Progenitor cell of endocrine pancreas (in vitro differentiated cells): ENCODE results near the gene CWC25. TPM values are rescaled to one million over a fixed set of nuclear protein-coding genes. Genes with fewer than 3 reads are reported as not detected.
A peak's percentile ranks its signal among the peaks of the same experiment; 100 is the strongest.

Source experiments
- DNase-seq: peaks from one replicate; pipeline ENCODE4 v3.0.0; 2021; ENCODE audit warnings: low spot score; ENCODE audit not compliant: unreplicated experiment
- H3K27ac Mint-ChIP-seq: 2 replicates; pipeline ENCODE4 v1.8.0; 2021; ENCODE audit warnings: mild to moderate bottlenecking, moderate library complexity, mixed read lengths
- H3K27me3 Mint-ChIP-seq: 2 replicates; pipeline ENCODE4 v1.8.0; 2021; ENCODE audit warnings: mixed read lengths
- H3K36me3 Mint-ChIP-seq: 2 replicates; pipeline ENCODE4 v1.8.0; 2022; ENCODE audit warnings: mixed read lengths; ENCODE audit not compliant: insufficient read depth
- H3K4me1 Mint-ChIP-seq: 2 replicates; pipeline ENCODE4 v1.8.0; 2021; ENCODE audit warnings: low read depth, mixed read lengths
- H3K4me3 Mint-ChIP-seq: 2 replicates; pipeline ENCODE4 v1.8.0; 2021; ENCODE audit warnings: low read depth, mild to moderate bottlenecking, moderate library complexity, mixed read lengths
- H3K9me3 Mint-ChIP-seq: 2 replicates; pipeline ENCODE4 v1.8.0; 2021; ENCODE audit warnings: low read depth, mixed read lengths
- total RNA-seq: library from RNA; stranded (reverse); gene quantifications from 2 replicates; pipeline ENCODE4 v1.2.1, GENCODE V29; 2021
- TF ChIP-seq, protein P1 (sequence below): fragments of 200-600 bp; sonication (generic); IDR thresholded peaks from one replicate; pipeline ENCODE4 v1.5.0; 2021; ENCODE audit warnings: antibody characterized with exemption, mild to moderate bottlenecking; ENCODE audit not compliant: unreplicated experiment

CWC25 gene
- total RNA-seq, 1 donor from 2014 or later = 17.1 TPM

DNA sequence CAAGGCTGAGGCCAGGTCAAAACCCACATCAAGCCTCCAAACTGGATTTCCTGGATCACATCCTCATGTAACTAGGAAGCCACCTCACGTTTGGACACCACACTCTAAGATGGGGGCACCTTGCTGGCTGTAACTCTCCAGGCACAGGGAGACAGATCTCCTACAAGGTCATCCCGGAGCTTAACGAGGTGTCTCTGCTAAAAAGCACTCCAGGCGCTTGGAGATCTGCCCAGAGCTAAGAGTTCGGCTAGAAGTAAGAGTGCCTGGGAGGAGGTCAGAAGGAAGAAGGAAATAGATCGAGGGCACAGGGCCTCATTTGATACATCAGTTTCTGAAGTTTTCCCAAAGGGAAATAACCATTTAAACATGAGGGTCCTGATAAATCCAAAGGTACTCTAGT lies 56.7 kb downstream of the CWC25 start:
- no peak for DNase-seq
- Mint-ChIP-seq H3K9me3 (no peaks in the 10 kb centered on the region), H3K4me3 (no peak overlapping the region), H3K27me3 (no peaks in the 10 kb centered on the region), H3K36me3 (peaks cover 30% of the 10 kb centered on the region), H3K27ac (no peak overlapping the region), H3K4me1 (no peaks in the 10 kb centered on the region)
- TF ChIP-seq, protein P1, sequence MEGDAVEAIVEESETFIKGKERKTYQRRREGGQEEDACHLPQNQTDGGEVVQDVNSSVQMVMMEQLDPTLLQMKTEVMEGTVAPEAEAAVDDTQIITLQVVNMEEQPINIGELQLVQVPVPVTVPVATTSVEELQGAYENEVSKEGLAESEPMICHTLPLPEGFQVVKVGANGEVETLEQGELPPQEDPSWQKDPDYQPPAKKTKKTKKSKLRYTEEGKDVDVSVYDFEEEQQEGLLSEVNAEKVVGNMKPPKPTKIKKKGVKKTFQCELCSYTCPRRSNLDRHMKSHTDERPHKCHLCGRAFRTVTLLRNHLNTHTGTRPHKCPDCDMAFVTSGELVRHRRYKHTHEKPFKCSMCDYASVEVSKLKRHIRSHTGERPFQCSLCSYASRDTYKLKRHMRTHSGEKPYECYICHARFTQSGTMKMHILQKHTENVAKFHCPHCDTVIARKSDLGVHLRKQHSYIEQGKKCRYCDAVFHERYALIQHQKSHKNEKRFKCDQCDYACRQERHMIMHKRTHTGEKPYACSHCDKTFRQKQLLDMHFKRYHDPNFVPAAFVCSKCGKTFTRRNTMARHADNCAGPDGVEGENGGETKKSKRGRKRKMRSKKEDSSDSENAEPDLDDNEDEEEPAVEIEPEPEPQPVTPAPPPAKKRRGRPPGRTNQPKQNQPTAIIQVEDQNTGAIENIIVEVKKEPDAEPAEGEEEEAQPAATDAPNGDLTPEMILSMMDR = no peak

DNA sequence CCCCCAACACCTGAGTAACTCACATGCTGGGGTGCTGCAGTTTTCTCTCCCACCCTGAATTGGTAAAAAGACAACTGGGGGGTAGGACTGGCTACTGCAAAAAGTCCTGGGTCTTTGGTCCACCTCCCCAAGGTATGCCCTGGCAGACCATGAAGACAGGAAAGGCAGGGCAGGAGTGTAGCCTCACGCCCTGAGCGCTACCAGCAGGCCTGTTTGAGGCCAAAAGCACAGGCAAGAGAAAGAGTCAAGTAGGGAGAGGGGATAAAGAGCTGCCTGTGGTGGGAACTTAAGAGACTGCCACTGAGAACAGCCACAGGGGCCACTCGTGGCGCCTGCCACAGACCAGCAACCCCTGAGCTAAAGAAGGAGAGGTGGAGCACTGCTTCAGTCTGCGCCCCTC lies 58.8 kb downstream of the CWC25 start:
- no peak for DNase-seq
- Mint-ChIP-seq H3K27me3 (no peaks in the 10 kb centered on the region), H3K9me3 (no peaks in the 10 kb centered on the region), H3K36me3 (peaks cover 25% of the 10 kb centered on the region), H3K27ac (no peak overlapping the region), H3K4me3 (no peak overlapping the region), H3K4me1 (no peaks in the 10 kb centered on the region)
- TF ChIP-seq, protein P1 = no peak

DNA sequence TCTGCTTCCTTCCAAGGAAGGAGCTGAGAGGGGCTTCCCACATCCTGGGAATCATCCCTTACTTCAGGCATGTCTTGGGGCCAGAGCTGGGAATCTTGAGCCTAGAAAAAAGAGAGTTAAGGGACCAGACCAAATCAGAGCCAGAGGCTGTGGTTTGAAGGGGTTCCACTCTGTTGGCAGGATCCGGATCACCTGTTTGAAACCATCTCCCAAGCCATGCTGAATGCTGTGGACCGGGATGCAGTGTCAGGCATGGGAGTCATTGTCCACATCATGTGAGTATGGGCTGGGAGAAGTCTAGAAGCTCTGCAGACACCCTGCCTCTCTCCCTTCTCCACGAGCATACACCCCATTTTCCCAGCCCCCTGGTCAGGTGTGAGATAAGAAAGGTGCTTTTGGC lies 62.9 kb downstream of the CWC25 start:
- peaks cover 29% of the 10 kb centered on the region for H3K36me3 Mint-ChIP-seq
- TF ChIP-seq, protein P1 = no peak
- no peak for DNase-seq
- no peak overlapping the region for H3K27ac Mint-ChIP-seq
- H3K4me3 Mint-ChIP-seq = no peak overlapping the region
- no peaks in the 10 kb centered on the region for H3K9me3 Mint-ChIP-seq
- no peaks in the 10 kb centered on the region for H3K4me1 Mint-ChIP-seq
- no peaks in the 10 kb centered on the region for H3K27me3 Mint-ChIP-seq

DNA sequence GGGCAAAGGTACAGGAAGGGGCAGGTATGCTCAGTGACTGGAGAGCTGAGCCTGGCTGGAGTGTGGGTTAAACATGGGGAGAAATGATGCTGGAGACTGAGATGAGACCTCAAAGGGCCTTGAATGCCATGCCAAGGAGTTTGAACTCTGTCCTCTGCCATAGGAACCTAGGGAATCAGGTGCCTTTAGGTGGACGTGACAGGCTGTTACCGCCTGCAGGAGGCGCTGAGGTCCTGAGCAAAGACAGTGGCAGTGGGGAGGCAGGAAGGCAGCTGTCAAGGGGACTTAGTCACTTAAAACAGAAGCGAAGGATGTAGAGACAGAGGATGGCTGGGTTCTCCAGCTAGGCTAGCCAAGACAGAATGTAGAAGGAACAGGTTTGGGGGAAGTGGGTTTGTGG lies 63.5 kb downstream of the CWC25 start:
- peaks cover 27% of the 10 kb centered on the region for H3K36me3 Mint-ChIP-seq
- H3K4me1 Mint-ChIP-seq = no peaks in the 10 kb centered on the region
- TF ChIP-seq, protein P1 = peak; percentile 39
- H3K9me3 Mint-ChIP-seq = no peaks in the 10 kb centered on the region
- H3K27me3 Mint-ChIP-seq = no peaks in the 10 kb centered on the region
- no peak for DNase-seq
- H3K27ac Mint-ChIP-seq = peak overlapping the region; percentile 35
- no peak overlapping the region for H3K4me3 Mint-ChIP-seq

DNA sequence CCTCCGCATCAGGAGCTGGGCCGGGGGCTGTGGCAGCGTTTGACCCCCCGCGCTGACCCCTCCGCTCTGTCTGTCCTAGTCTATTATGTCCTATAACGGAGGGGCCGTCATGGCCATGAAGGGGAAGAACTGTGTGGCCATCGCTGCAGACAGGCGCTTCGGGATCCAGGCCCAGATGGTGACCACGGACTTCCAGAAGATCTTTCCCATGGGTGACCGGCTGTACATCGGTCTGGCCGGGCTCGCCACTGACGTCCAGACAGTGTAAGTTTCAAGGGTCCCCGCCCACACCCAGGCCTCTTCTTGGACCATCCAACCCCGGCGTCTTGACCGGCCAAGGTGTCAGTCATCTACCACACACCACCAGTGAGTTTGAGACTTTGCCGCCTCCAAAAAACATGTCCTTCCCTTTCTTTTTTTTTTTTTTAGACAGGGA lies 72.0 kb downstream of the CWC25 start:
- Mint-ChIP-seq H3K4me1 (peaks cover 27% of the 10 kb centered on the region), H3K4me3 (peak overlapping the region; percentile 91), H3K27ac (peak overlapping the region; percentile 99), H3K36me3 (peaks cover 6% of the 10 kb centered on the region), H3K27me3 (no peaks in the 10 kb centered on the region), H3K9me3 (no peaks in the 10 kb centered on the region)
- TF ChIP-seq, protein P1 = no peak
- DNase-seq = no peak
